Nephron (organoid): ENCODE measurements around the gene CTF1.

Experiments used
- H3K27ac Mint-ChIP-seq, 3 experiments: 2 replicates each; pipeline ENCODE4 v1.8.0; 2020; ENCODE audit warnings: mixed read lengths in 3 of 3, mild to moderate bottlenecking in 2 of 3, moderate library complexity in 1 of 3
- H3K27me3 Mint-ChIP-seq: 2 replicates; pipeline ENCODE4 v1.8.0; 2021; ENCODE audit warnings: low read depth, mild to moderate bottlenecking, moderate library complexity, mixed read lengths
- H3K36me3 Mint-ChIP-seq: 2 replicates; pipeline ENCODE4 v1.8.0; 2020; ENCODE audit warnings: low read depth, mixed read lengths
- H3K4me1 Mint-ChIP-seq: 2 replicates; pipeline ENCODE4 v1.8.0; 2020; ENCODE audit warnings: mixed read lengths
- H3K4me3 Mint-ChIP-seq, 3 experiments: 2 replicates each; pipeline ENCODE4 v1.8.0; 2020; ENCODE audit warnings: mild to moderate bottlenecking in 3 of 3, mixed read lengths in 3 of 3, moderate library complexity in 2 of 3
- H3K9me3 Mint-ChIP-seq: 2 replicates; pipeline ENCODE4 v1.8.0; 2020; ENCODE audit warnings: mixed read lengths
- CTCF ChIP-seq, 3 experiments: fragments of 200-600 bp; sonication (generic); IDR thresholded peaks; one replicate each; pipeline ENCODE4 v1.5.0; 2021; ENCODE audit warnings: antibody characterized with exemption in 3 of 3; ENCODE audit not compliant: unreplicated experiment in 3 of 3

CTF1 gene

DNA sequence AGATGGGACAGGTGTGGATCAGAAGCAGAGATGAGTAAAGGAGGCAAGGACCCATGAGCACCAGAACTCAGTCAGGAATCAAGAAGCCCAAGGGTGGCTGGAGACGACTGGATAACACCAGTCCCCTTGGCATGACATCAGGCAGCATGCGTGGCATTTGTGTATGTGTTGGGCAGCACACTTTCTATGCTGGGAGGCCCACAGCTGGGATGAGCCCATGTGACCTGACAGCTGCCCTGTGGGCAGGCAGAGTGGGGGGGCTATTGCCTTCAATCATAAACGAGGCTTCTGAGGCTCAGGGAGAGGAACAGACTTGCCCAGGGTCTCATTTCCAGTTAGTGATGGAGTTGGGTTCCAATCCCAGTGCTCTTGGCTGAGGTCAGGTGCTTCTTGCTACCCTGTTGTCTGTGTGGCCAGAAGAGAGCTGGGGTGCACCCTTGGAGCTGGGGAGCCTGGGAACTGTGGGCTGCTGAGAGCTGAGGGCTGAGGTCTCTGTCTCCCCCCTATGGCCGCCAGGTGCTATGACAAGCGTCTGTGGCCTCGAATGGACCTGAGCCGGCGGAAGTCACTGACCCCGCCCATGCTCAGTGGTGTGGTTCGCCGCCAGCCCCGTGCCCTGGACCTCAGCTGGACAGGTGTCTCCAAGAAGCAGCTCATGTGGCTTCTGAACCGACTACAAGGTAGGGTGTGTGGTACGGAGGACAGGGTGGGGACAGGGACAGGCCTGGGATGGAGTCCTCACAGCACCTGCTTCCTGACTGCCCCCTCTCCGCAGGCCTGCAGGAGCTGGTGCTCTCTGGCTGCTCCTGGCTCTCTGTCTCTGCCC lies 45.4 kb downstream of the CTF1 start:
- H3K9me3 Mint-ChIP-seq, result no peaks in the 10 kb centered on the region
- no peaks in the 10 kb centered on the region for H3K27me3 Mint-ChIP-seq
- H3K27ac Mint-ChIP-seq, result peak overlapping the region in 1 of 3 experiments; percentile 41
- peaks cover 4% of the 10 kb centered on the region for H3K4me1 Mint-ChIP-seq
- H3K4me3 Mint-ChIP-seq, result no peak overlapping the region
- H3K36me3 Mint-ChIP-seq, result peaks cover 72% of the 10 kb centered on the region
- TF ChIP-seq CTCF (IDR thresholded peaks at IDR 0.05; ENCODE audit: unreplicated experiment in 3 of 3), result peak; percentile 70 to 76 (median 73)

- no peak for TF ChIP-seq CTCF (IDR thresholded peaks at IDR 0.05; ENCODE audit: unreplicated experiment in 3 of 3)
- no peaks in the 10 kb centered on the region for H3K9me3 Mint-ChIP-seq
- no peaks in the 10 kb centered on the region for H3K27me3 Mint-ChIP-seq
- H3K27ac Mint-ChIP-seq, result peak overlapping the region in 1 of 3 experiments; percentile 37
- H3K36me3 Mint-ChIP-seq, result peaks cover 66% of the 10 kb centered on the region
- H3K4me3 Mint-ChIP-seq, result no peak overlapping the region
- H3K4me1 Mint-ChIP-seq, result peaks cover 4% of the 10 kb centered on the region
Observed at GRCh38 chr16:30942426-30942806, 46.0 kb downstream of the CTF1 start.

DNA sequence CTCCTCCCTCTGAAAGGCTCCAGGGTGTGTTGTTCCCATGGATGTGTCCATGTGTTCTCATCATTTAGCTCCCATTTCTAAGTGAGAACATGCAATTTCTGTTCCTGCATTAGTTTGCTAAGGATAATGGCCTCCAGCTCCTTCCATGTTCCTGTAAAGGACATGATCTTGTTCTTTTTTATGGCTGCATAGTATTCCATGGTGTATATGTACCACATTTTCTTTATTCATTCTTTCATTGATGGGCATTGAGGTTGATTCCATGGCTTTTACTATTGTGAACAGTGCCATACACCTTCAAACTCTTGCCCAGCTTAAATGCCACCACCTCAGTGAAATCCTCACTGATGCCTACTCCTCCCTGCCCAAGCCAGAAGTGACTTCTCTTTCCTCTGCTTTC lies 47.9 kb downstream of the CTF1 start:
- peaks cover 63% of the 10 kb centered on the region for H3K36me3 Mint-ChIP-seq
- TF ChIP-seq CTCF (IDR thresholded peaks at IDR 0.05; ENCODE audit: unreplicated experiment in 3 of 3), result no peak
- peaks cover 9% of the 10 kb centered on the region for H3K4me1 Mint-ChIP-seq
- H3K9me3 Mint-ChIP-seq, result no peaks in the 10 kb centered on the region
- no peak overlapping the region for H3K4me3 Mint-ChIP-seq
- peak overlapping the region in 1 of 3 experiments; percentile 63 for H3K27ac Mint-ChIP-seq
- H3K27me3 Mint-ChIP-seq, result no peaks in the 10 kb centered on the region

GRCh38 chr16:30946671-30947540 lies 50.5 kb downstream of the CTF1 start:
- Mint-ChIP-seq H3K4me1 (peaks cover 19% of the 10 kb centered on the region), H3K27me3 (no peaks in the 10 kb centered on the region), H3K4me3 (peak overlapping the region; percentile 55 to 75 (median 62)), H3K27ac (peak overlapping the region; percentile 55 to 98 (median 62)), H3K36me3 (peaks cover 42% of the 10 kb centered on the region), H3K9me3 (no peaks in the 10 kb centered on the region)
- TF ChIP-seq CTCF (IDR thresholded peaks at IDR 0.05; ENCODE audit: unreplicated experiment in 3 of 3), result no peak

- H3K27ac Mint-ChIP-seq, result peak overlapping the region; percentile 91 to 98 (median 97)
- H3K27me3 Mint-ChIP-seq, result no peaks in the 10 kb centered on the region
- H3K4me3 Mint-ChIP-seq, result peak overlapping the region in 1 of 3 experiments; percentile 91
- peaks cover 19% of the 10 kb centered on the region for H3K4me1 Mint-ChIP-seq
- H3K9me3 Mint-ChIP-seq, result no peaks in the 10 kb centered on the region
- no peak for TF ChIP-seq CTCF (IDR thresholded peaks at IDR 0.05; ENCODE audit: unreplicated experiment in 3 of 3)
- peaks cover 37% of the 10 kb centered on the region for H3K36me3 Mint-ChIP-seq
Observed at GRCh38 chr16:30947541-30947858, 51.1 kb downstream of the CTF1 start.
